MCF 10A (cell line): ENCODE results near the gene SLC38A1. TPM values are rescaled to one million over a fixed set of nuclear protein-coding genes. Genes with fewer than 3 reads are reported as not detected.

Experiments
- BruUV-seq: library from RNA; stranded (reverse); fragments of 400-500 nt; replicated peaks from 2 replicates; lab custom pipeline; 2021; lab: Mats Ljungman, UMichigan
- CTCF ChIA-PET: fragments of 300-600 bp; sonication (Branson Sonifier 250); formaldehyde crosslinking; extraction: SDS; loops from one replicate; lab custom pipeline; 2021; ENCODE audit warnings: antibody characterized with exemption, inconsistent platforms; lab: Yijun Ruan, JAX
- POLR2A ChIA-PET: fragments of 300-600, 350-650 bp; sonication (Branson Sonifier 250); formaldehyde crosslinking; extraction: SDS; loops from one replicate; lab custom pipeline; 2020; ENCODE audit warnings: antibody characterized with exemption, inconsistent platforms; lab: Yijun Ruan, JAX
- DNase-seq: peaks from one replicate; pipeline ENCODE4 v3.0.0-alpha.2; 2018; ENCODE audit not compliant: unreplicated experiment
- H3K27ac Mint-ChIP-seq: one replicate; pipeline ENCODE4 v1.8.0; 2022; ENCODE audit warnings: mild to moderate bottlenecking, low read depth, mixed read lengths; ENCODE audit not compliant: unreplicated experiment
- H3K27me3 Mint-ChIP-seq: one replicate; pipeline ENCODE4 v1.8.0; 2022; ENCODE audit warnings: mixed read lengths; ENCODE audit not compliant: insufficient read depth, unreplicated experiment
- H3K36me3 Mint-ChIP-seq: one replicate; pipeline ENCODE4 v1.8.0; 2022; ENCODE audit warnings: mild to moderate bottlenecking, moderate library complexity, mixed read lengths; ENCODE audit not compliant: insufficient read depth, unreplicated experiment
- H3K4me1 Mint-ChIP-seq: one replicate; pipeline ENCODE4 v1.8.0; 2022; ENCODE audit warnings: mixed read lengths; ENCODE audit not compliant: insufficient read depth, unreplicated experiment
- H3K4me3 Mint-ChIP-seq: one replicate; pipeline ENCODE4 v1.8.0; 2022; ENCODE audit warnings: mild to moderate bottlenecking, moderate library complexity, mixed read lengths; ENCODE audit not compliant: unreplicated experiment
- H3K9me3 Mint-ChIP-seq: one replicate; pipeline ENCODE4 v1.8.0; 2022; ENCODE audit warnings: mixed read lengths; ENCODE audit not compliant: unreplicated experiment
- intact Hi-C: fragments of 100-400 bp; cut with micrococcal nuclease; formaldehyde crosslinking; loops from 2 replicates; pipeline ENCODE4 v1.14.1; 2022
- total RNA-seq: library from RNA; stranded (reverse); gene quantifications from 2 replicates; pipeline ENCODE4 v1.2.3, GENCODE V29; 2022
- TF ChIP-seq, protein P1 (sequence below): fragments of 200-600 bp; IDR thresholded peaks from one replicate; pipeline ENCODE4 v1.8.0; 2022; ENCODE audit warnings: antibody characterized with exemption, mild to moderate bottlenecking; ENCODE audit not compliant: unreplicated experiment

SLC38A1 gene
- total RNA-seq, 1 experiment from 2014 or later = 327 TPM

DNA sequence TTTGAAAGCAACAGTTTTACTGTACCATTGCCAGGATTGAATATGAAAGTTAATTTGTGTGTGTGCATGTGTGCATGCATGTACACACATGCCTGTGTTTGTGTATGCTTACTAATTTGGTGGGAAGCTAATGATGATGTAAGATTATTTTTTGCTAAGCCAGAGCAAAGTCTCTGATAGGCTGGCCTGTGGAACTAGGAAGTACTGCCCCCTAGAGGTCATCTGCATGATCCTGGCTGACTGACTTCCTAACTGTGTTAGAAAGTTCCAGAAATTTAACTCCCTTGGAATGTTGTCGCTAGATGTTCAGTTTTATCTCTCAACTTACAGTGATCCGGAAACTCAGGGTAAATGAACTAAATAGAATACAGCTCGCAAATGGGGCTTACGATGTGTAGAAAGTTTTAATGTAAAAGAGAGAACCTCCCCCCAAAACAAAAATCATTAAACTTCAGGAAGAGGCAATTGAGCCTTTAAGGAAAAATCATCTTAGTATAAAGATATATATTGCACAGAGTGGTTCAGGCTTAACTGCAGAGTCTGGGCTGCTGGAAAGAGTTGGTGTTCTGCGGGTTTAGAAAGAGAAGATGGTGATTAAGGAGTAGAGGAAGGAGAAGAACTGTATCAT, 34.3 kb upstream of the SLC38A1 start:
- peaks cover 7% of the 10 kb centered on the region for H3K9me3 Mint-ChIP-seq
- no peak overlapping the region for H3K4me3 Mint-ChIP-seq
- no peaks in the 10 kb centered on the region for H3K36me3 Mint-ChIP-seq
- intact Hi-C loops = no loop called here
- TF ChIP-seq, protein P1, sequence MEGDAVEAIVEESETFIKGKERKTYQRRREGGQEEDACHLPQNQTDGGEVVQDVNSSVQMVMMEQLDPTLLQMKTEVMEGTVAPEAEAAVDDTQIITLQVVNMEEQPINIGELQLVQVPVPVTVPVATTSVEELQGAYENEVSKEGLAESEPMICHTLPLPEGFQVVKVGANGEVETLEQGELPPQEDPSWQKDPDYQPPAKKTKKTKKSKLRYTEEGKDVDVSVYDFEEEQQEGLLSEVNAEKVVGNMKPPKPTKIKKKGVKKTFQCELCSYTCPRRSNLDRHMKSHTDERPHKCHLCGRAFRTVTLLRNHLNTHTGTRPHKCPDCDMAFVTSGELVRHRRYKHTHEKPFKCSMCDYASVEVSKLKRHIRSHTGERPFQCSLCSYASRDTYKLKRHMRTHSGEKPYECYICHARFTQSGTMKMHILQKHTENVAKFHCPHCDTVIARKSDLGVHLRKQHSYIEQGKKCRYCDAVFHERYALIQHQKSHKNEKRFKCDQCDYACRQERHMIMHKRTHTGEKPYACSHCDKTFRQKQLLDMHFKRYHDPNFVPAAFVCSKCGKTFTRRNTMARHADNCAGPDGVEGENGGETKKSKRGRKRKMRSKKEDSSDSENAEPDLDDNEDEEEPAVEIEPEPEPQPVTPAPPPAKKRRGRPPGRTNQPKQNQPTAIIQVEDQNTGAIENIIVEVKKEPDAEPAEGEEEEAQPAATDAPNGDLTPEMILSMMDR = peak; percentile 32
- H3K27me3 Mint-ChIP-seq = no peaks in the 10 kb centered on the region
- ChIA-PET POLR2A (interaction anchor here (0.6 to 1.9 kb wide), 2 partner anchors 17 to 270 kb away, joined by 3 to 5 read pairs; no protein-coding TSS in a partner anchor), CTCF (interaction anchor here (0.6 to 0.7 kb wide), 3 partner anchors 17 to 1456 kb away, joined by 3 to 5 read pairs (median 3); no protein-coding TSS in a partner anchor)
- no peaks in the 10 kb centered on the region for H3K4me1 Mint-ChIP-seq
- no TSS peak for BruUV-seq
- peak; percentile 49 for DNase-seq
- no peak overlapping the region for H3K27ac Mint-ChIP-seq

DNA sequence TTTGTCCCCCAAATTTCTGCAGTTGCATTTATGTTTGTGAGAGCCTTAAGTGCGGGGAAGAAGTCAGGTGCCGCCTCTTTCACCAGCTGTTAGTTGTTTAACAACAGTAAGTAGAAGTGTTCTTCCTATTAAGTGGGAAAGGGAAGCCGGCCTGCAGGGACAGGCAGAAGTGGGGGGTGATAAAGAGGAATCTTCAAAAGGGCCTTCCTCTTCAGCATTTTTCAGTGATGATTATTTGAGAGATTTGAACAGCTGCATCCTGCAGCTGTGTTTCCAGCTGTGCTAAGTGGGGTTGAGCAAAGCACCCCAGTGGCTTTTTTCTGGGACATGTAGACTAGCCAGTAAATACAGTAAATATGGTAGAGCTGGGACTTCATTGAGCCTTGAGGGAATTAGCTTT, 32.1 kb upstream of the SLC38A1 start:
- POLR2A ChIA-PET = interaction anchor here (0.7 kb wide), 1 partner anchor 86 kb away, joined by 5 read pairs; no protein-coding TSS in a partner anchor
- CTCF ChIA-PET = interaction anchor here (0.6 kb wide), 1 partner anchor 20 kb away, joined by 3 read pairs; no protein-coding TSS in a partner anchor
- intact Hi-C loops = no loop called here
- no TSS peak for BruUV-seq
- H3K4me1 Mint-ChIP-seq = no peaks in the 10 kb centered on the region
- no peak overlapping the region for H3K4me3 Mint-ChIP-seq
- TF ChIP-seq, protein P1 = no peak
- H3K27me3 Mint-ChIP-seq = no peaks in the 10 kb centered on the region
- no peak overlapping the region for H3K27ac Mint-ChIP-seq
- DNase-seq = no peak
- no peaks in the 10 kb centered on the region for H3K36me3 Mint-ChIP-seq
- H3K9me3 Mint-ChIP-seq = no peaks in the 10 kb centered on the region

DNA sequence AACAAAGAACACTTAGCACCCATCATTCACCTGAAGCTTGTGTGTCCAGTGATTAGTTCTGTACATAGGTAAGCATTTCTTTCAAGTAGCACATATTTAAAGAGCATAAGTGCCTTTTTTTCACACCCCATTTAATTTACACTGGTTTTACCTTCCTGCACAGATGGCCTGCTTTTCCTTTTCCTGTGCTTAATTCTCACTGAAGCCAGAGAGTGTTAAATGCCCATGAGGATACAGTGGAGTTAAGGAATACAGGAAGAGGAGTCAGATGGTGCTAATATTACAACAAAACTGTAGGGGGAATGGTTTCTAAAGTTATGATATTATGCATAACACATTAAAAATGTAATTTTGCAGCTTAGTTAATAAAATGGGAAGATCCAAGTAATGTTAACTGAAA, 31.0 kb upstream of the SLC38A1 start:
- Mint-ChIP-seq H3K27ac (no peak overlapping the region), H3K9me3 (no peaks in the 10 kb centered on the region), H3K4me1 (no peaks in the 10 kb centered on the region), H3K4me3 (no peak overlapping the region), H3K27me3 (no peaks in the 10 kb centered on the region), H3K36me3 (no peaks in the 10 kb centered on the region)
- ChIA-PET CTCF (interaction anchor here (0.9 kb wide), 1 partner anchor 146 kb away, joined by 3 read pairs; no protein-coding TSS in a partner anchor), POLR2A (interaction anchor here (0.7 to 1.2 kb wide), 3 partner anchors 31 to 83 kb away, joined by 3 read pairs; partner anchors contain the start of gene SLC38A1)
- no peak for DNase-seq
- intact Hi-C loops = no loop called here
- TF ChIP-seq, protein P1 = no peak
- BruUV-seq = no TSS peak

DNA sequence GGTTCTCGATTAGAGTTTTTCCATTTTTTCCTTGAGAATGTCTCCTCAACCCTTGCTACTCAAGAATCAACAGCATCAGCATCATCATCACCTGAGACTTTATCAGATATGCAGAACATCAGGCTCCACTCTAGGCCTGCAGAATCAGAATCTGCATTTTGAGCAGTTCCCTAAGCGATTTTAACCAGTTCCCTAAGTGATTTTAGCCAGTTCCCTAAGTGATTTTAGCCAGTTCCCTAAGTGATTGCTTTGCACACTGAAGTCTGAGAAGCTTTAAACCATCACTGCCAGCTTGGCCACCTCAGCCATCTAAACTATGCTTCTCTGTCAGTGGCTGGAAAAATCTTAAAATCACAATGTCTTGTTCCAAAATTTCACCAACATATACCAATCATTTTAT, 29.4 kb upstream of the SLC38A1 start:
- Mint-ChIP-seq H3K36me3 (no peaks in the 10 kb centered on the region), H3K27me3 (no peaks in the 10 kb centered on the region), H3K4me3 (no peak overlapping the region), H3K9me3 (no peaks in the 10 kb centered on the region), H3K4me1 (no peaks in the 10 kb centered on the region), H3K27ac (no peak overlapping the region)
- TF ChIP-seq, protein P1 = no peak
- ChIA-PET POLR2A (no interaction called here), CTCF (no interaction called here)
- no TSS peak for BruUV-seq
- DNase-seq = no peak
- intact Hi-C loops = no loop called here
